NCI-H2227 (cell line): Measurements from ENCODE around the gene CFAP206.
"Not testable (repeated sequence)": the region's sequence is repeated elsewhere in the genome, so short reads cannot be mapped to it uniquely, and the experiment has no call there.

Experiments
- DNase-seq: peaks from one replicate; lab custom pipeline; 2025; ENCODE audit not compliant: unreplicated experiment; lab: John Stamatoyannopoulos, UW

The CFAP206 gene

GRCh38 chr6:87421576-87421975, 13.8 kb downstream of the CFAP206 start:
- DNase-seq = no peak

- DNase-seq = no peak
These were observed 19.0 kb downstream of the CFAP206 start for GRCh38 chr6:87426789-87427188.

GRCh38 chr6:87430499-87430898, 22.7 kb downstream of the CFAP206 start:
- no peak for DNase-seq

DNA sequence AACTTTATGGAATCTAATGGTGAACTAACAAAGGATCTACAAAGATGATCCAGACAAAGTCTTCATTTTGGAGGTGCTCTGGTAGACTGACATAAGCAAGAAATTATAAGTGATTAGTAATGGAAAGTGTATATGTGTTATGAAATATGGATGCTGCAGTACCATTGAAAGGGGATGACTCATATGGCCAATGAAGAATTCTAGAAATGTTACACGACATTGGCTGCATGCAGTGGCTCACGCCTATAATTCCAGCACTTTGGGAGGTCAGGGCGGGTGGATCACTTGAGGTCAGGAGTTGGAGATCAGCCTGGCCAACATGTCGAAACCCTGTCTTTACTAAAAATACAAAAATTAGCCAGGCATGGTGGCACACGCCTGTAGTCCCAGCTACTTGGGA, 23.5 kb downstream of the CFAP206 start:
- DNase-seq = no peak

DNA sequence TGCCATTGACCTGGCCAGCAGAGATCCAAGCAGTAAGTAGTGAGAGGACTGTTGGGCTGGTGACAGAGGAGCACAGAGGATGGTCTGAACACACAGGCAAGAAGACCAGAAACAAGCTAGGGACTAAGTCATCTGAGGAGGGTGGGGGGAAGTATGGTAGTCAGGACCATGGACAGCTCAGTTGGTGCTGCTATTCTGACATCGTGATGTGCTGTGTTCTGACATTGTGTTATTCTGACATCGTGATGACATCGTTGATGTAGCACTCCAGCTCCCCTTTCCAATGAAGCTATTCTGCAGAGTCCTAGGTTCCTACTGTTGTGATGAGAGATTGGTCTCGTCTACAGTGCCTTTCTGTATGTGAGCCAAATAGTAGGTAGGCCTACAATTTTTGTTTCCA, 28.7 kb downstream of the CFAP206 start:
- no peak for DNase-seq

GRCh38 chr6:87441711-87442110, 33.9 kb downstream of the CFAP206 start:
- DNase-seq = no peak

GRCh38 chr6:87444362-87444761, 36.6 kb downstream of the CFAP206 start:
- DNase-seq = no peak

GRCh38 chr6:87465051-87465450, 57.3 kb downstream of the CFAP206 start:
- no peak for DNase-seq

- peak; percentile 82 for DNase-seq
These were observed 65.0 kb downstream of the CFAP206 start, which contains the start of gene SLC35A1 for GRCh38 chr6:87472525-87473418. TSS of gene SLC35A1 (plus strand) at chr6:87472974. CDS start at chr6:87473004, 30 bp downstream.

GRCh38 chr6:87473419-87473903, 65.7 kb downstream of the CFAP206 start:
- DNase-seq = no peak

DNA sequence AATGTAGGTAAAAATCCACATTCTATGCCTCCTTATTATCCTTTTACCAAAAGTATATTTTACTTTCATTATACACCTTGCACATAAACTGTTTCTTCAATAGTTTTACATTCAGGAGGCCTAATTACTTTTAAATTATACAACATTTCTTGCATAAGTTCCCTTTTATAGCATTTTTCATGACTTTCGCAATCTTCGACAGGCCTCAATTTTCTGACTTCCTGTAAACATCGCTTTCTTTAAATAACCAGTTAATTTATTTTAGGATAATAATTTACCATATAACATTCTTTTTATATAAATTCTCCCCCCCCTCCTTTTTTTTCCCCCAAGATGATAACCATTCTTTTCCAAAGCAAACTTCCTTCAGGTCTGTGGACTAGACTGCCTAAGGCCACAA, 74.2 kb downstream of the CFAP206 start:
- DNase-seq = no peak

DNA sequence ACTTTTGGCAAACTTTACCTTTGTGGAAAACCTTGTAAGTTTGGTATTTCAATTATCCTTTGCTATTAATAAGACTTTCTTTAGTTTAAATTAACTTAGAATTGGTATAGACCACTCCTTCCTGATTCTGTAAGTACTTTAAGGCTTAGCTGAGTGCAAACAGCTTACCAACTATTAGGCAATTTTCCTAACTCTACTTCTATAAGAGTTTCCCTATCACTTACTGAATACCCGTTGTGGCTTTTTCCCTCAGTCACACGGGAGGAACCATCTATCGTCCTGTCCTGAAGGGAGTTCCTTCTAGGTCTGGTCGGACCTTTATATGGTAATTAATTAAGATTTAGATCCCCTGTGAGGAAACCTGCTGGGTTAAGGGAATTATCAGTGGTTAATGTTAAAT, 74.6 kb downstream of the CFAP206 start:
- no peak for DNase-seq

- DNase-seq = no peak
These were observed 76.2 kb downstream of the CFAP206 start for GRCh38 chr6:87483929-87484328.

DNA sequence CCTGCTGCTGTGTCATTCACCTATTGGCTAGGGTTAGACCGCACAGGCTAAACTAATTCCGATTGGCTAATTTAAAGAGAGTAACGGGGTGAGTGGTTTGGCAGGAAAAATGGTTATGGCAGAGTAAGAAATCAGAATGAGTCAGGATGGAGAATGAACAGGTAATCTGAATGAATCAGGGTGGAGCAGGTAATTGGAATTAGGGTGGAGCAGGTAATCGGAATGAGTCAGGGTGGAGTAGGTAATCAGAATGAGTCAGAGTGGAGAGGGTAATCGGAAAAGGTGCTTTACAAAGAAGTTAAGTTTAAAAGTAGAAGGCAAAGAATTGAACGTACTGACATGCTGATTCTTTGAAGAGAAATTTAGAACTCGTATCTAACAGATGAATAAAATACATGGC, 76.7 kb downstream of the CFAP206 start:
- DNase-seq = no peak

DNA sequence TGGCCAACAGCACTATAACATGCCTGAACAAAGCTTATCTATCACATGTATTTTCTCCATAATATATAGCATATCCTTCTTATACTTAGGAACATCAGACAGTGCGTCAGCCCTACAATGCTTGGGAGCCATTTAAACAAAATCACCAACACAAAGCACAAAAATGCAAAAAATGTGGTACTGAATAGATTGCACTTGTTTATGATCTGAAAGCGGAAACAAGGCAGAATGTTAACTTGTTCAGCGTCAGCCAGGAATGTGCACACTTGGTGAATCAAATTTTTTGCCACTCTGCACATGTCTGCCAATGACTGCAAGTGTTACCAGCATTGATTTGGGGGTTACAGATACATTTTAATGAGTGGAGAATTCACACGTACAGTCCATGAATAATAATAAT, 79.8 kb downstream of the CFAP206 start:
- no peak for DNase-seq

- DNase-seq = not testable (repeated sequence)
These were observed 81.6 kb downstream of the CFAP206 start for GRCh38 chr6:87489326-87489725.

DNA sequence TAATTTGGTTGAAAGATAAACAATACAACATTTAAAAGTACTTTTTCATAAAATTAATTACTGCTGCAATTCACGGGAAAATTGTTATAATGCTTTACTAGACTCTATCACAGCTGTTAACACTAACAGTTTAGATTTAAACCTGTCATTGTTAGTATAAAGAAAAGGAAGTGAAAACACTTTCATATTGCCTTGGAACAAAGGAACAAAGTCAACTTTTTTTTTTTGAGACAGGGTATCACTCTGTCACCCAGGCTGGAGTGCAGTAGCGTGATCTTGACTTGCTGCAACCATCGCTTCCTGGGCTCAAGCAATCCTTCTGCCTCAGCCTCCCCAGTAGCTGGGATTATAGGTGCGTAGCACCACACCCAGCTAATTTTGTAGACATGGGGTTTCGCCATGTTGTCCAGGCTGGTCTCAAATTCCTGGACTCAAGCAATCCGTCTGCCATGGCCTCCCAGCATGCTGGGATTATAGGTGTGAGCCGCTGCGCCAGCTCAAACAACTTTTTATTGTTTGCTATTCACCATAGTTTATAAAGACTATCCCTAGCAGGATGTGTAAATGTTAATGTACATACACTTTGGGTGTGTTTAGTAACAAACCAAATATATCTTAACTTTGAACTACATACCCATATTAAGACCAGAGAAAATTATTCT, 87.1 kb downstream of the CFAP206 start:
- no peak for DNase-seq

- DNase-seq = no peak
These were observed 90.3 kb downstream of the CFAP206 start for GRCh38 chr6:87498048-87498447.

- no peak for DNase-seq
These were observed 94.2 kb downstream of the CFAP206 start for GRCh38 chr6:87501809-87502572.

GRCh38 chr6:87504441-87504840, 96.7 kb downstream of the CFAP206 start:
- DNase-seq = no peak
